Adrenal gland (tissue), 12 donors: ENCODE data around the gene SRSF2. TPM values are rescaled to one million over a fixed set of nuclear protein-coding genes. Genes with fewer than 3 reads are reported as not detected.
"Not testable (repeated sequence)": the region's sequence is repeated elsewhere in the genome, so short reads cannot be mapped to it uniquely, and the experiment has no call there.

Experiments used
- DNase-seq, 7 donors: peaks; one replicate each; pipeline ENCODE4 v3.0.0-alpha.2; 2019 to 2020
- H3K27ac ChIP-seq, 5 donors: fragments of 200-600 bp; sonication (generic) in 4 of 5; 1 replicate in 3 of 5; 2 replicates in 2 of 5; pipeline versions ENCODE4 v1.5.1 to v1.8.0; 2016 to 2020; ENCODE audit warnings: mild to moderate bottlenecking in 1 of 5
- H3K27me3 ChIP-seq: fragments of 200-600 bp; 2 replicates; pipeline ENCODE4 v1.8.0; 2021
- H3K36me3 ChIP-seq, 2 donors: fragments of 200-600 bp; replicated peaks in 1 of 2; 1 replicate in 1 of 2; 2 replicates in 1 of 2; pipeline versions ENCODE4 v1.5.1 to v1.8.0; 2018 to 2022
- H3K4me1 ChIP-seq, 2 donors: fragments of 200-600 bp; replicated peaks in 1 of 2; 1 replicate in 1 of 2; 2 replicates in 1 of 2; pipeline versions ENCODE4 v1.5.1 to v1.8.0; 2018 to 2021
- H3K4me3 ChIP-seq, 4 donors: fragments of 200-600 bp; sonication (generic) in 3 of 4; one replicate each; pipeline ENCODE4 v1.5.1; 2016 to 2018
- H3K9me3 ChIP-seq, 3 donors: fragments of 200-600 bp; sonication (generic) in 1 of 3; replicated peaks in 1 of 3; 1 replicate in 2 of 3; 2 replicates in 1 of 3; pipeline versions ENCODE4 v1.5.1 to v1.8.0; 2016 to 2021
- POLR2A ChIP-seq, 2 donors: fragments of 450-650 bp; IDR thresholded peaks; one replicate each; pipeline ENCODE4 v1.6.1; 2017; ENCODE audit warnings: antibody characterized with exemption in 2 of 2, mild to moderate bottlenecking in 2 of 2, moderate library complexity in 1 of 2
- WGBS, 4 donors: extraction: QIAGEN DNeasy Blood & Tissue Kit in 2 of 4; methylation state at CpG; one replicate each; pipeline versions ENCODE4 v1.1.5 to v1.1.7; 2013 to 2017; 5-methylcytosine and 5-hydroxymethylcytosine counted together
- intact Hi-C, 2 donors: fragments of 100-400 bp; cut with DNase I; formaldehyde crosslinking; loops; one replicate each; pipeline versions ENCODE4 v1.14.1 to v1.15.0; 2022 to 2023
- polyA plus RNA-seq, 3 donors: library from polyadenylated mRNA; stranded (reverse); fragments of 200-250 nt in 2 of 3; fragments of 350-450 nt in 1 of 3; fragmentation: Illumina TruSeq in 1 of 3; extraction: RNeasy Lipid Tissue Mini Kit (QIAGEN cat#74804) in 1 of 3; gene quantifications; one replicate each; pipeline ENCODE4 v1.2.3, GENCODE V29; 2013 to 2014
- total RNA-seq, 9 donors: library from RNA; depleted of rRNA in 4 of 9; stranded (reverse); fragments of >200 nt in 4 of 9; fragments of 120-200 nt in 1 of 9; fragmentation: NEBNext Ultra II Directional in 1 of 9; extraction: Animal tissue kit (Norgen Biotek cat#: 25700) in 1 of 9; gene quantifications; one replicate each; pipeline versions ENCODE4 v1.1.0 to v1.2.4, GENCODE V29; 2013 to 2023
- TF ChIP-seq, protein P1 (sequence below), 6 experiments: fragments of 450-650 bp in 4 of 6; fragments of 200-600 bp in 2 of 6; sonication (generic) in 1 of 6; IDR thresholded peaks; 1 replicate in 5 of 6; 2 replicates in 1 of 6; pipeline versions ENCODE4 v1.5.1 to v1.8.0; 2016 to 2021; ENCODE audit warnings: antibody characterized with exemption in 6 of 6, mild to moderate bottlenecking in 2 of 6, moderate library complexity in 1 of 6
- donor health status: healthy with polysubstance abuse.
- donor health status: Bipolar disorder and iron deficiency.
- donor health status: DM: yes; HTN: yes; CAD: no.
- donor health status: DM: no; HTN: no; CAD: no.
- donor health status: DM: no; HTN: no; CAD: no.
- donor health status: DM: yes; HTN: yes; CAD: no.

Gene SRSF2
- total and polyA plus RNA-seq, 12 donors, result 103 to 269 (median 194) TPM

DNA sequence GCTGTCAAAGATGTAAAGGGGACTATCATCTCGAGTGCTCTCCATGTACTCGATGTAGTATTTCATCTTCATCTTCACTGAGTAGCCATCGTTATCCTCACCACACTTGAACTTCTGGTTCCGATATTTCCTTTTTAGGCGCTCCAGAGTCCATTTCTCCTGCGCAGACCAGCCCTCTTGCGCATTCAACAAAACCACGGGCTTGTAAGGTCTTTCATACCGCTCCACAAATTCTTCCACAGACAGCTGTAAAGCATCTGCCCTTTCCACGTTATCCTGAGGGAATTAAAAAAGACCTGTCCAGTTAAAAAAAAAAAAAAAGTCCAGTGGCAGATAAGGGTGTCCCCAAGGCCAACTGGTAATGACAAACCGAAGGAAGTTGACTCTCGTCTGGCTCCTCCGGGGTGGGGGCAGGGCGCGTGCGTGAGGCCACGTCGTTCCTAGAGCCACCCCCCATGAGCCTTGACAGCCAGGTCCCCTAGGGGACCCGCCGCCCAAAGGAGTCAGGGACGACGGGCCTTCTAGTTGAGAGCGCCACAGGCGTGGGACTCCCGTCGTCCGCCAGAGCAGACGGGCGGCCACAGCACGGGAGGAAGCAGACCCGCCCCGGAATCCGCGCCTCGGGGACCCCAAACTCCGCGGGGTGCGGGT is 11.4 kb downstream of the SRSF2 start:
- peak; percentile 90 to 94 (median 92) for DNase-seq
- Histone ChIP-seq H3K36me3 (peaks cover 0 to 50% of the 10 kb centered on the region in 2 donors), H3K4me3 (peak overlapping the region; percentile 75 to 98 (median 92)), H3K27ac (peak overlapping the region; percentile 94 to 100 (median 100)), H3K9me3 (no peaks in the 10 kb centered on the region), H3K4me1 (peaks cover 18 to 61% of the 10 kb centered on the region in 2 donors), H3K27me3 (no peaks in the 10 kb centered on the region)
- WGBS, 4 donors, result 2 to 6% (median 4%) methylated on average over 15 to 38 of the region's 38 CpGs
- intact Hi-C loops, result no loop called here
- TF ChIP-seq POLR2A (IDR thresholded peaks at IDR 0.05), result no peak
- TF ChIP-seq, protein P1, sequence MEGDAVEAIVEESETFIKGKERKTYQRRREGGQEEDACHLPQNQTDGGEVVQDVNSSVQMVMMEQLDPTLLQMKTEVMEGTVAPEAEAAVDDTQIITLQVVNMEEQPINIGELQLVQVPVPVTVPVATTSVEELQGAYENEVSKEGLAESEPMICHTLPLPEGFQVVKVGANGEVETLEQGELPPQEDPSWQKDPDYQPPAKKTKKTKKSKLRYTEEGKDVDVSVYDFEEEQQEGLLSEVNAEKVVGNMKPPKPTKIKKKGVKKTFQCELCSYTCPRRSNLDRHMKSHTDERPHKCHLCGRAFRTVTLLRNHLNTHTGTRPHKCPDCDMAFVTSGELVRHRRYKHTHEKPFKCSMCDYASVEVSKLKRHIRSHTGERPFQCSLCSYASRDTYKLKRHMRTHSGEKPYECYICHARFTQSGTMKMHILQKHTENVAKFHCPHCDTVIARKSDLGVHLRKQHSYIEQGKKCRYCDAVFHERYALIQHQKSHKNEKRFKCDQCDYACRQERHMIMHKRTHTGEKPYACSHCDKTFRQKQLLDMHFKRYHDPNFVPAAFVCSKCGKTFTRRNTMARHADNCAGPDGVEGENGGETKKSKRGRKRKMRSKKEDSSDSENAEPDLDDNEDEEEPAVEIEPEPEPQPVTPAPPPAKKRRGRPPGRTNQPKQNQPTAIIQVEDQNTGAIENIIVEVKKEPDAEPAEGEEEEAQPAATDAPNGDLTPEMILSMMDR (IDR thresholded peaks at IDR 0.05), result no peak

DNA sequence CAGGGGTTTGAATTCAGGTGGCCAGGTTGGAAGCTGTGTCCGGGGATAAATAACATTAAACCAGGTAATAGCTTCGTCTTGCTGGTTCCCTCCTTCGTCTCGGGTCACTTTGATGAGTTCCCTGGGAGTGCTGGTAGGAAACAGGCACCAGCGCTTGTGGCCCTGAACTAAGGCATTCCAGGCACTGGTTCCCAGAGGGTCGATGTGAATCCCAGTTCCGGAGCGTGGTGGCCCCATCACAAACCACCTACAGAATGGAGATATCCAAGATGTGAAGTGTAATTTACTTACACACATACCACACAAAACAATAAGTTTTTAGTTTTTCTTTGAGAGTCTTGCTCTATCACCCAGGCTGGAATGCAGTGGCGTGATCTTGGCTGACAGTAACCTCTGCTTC is 13.3 kb downstream of the SRSF2 start:
- Histone ChIP-seq H3K4me3 (no peak overlapping the region), H3K9me3 (no peaks in the 10 kb centered on the region), H3K27ac (peak overlapping the region in 1 of 5 donors; percentile 13), H3K27me3 (no peaks in the 10 kb centered on the region), H3K4me1 (peaks cover 18 to 59% of the 10 kb centered on the region in 2 donors), H3K36me3 (peaks cover 0 to 61% of the 10 kb centered on the region in 2 donors)
- no peak for TF ChIP-seq POLR2A (IDR thresholded peaks at IDR 0.05)
- TF ChIP-seq, protein P1 (IDR thresholded peaks at IDR 0.05), result no peak
- intact Hi-C loops, result no loop called here
- DNase-seq, result peak in 1 of 7 donors; percentile 46
- 85 to 89% (median 87%) methylated on average over 9 of the region's 9 CpGs for WGBS, 4 donors

DNA sequence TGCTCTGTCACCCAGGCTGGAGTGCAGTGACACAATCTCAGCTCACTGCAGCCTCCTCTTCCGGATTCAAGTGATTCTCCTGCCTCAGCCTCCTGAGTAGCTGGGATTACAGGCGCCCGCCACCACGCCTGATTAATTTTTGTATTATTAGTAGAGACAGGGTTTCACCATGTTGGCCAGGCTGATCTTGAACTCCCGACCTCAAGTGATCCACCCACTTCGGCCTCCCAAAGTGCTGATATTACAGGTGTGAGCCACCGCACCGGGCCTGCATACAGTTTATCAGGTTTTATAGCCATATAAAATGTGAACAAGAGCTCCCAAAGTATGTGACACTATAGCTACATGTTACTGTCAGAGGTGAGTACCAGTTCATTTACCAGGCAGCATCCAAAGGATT is 14.2 kb downstream of the SRSF2 start:
- 87 to 95% (median 94%) methylated on average over 8 of the region's 8 CpGs for WGBS, 4 donors
- peaks cover 18 to 57% of the 10 kb centered on the region in 2 donors for H3K4me1 ChIP-seq

DNA sequence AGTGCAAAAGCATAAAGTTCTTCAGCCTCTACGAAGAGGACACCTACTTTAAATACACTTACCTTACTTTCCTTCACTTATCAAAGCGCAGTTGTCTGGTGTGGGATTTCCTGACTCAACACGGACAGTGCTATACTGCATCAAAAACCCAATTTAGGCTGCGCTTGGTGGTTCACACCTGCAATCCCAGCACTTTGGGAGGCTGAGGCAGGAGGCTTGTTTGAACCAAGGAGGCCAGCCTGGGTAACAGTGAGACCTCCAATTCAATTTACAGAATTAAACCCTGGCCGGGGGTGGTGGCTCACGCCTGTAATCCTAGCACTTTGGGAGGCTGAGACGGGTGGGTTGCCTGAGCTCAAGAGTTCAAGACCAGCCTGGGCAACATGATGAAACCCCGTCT is 14.9 kb downstream of the SRSF2 start:
- TF ChIP-seq, protein P1 (IDR thresholded peaks at IDR 0.05), result no peak
- TF ChIP-seq POLR2A (IDR thresholded peaks at IDR 0.05), result no peak
- peak overlapping the region in 3 of 5 donors; percentile 17 to 54 (median 27) for H3K27ac ChIP-seq
- WGBS, 4 donors, result 87 to 90% (median 89%) methylated on average over 8 of the region's 8 CpGs
- H3K4me1 ChIP-seq, result peaks cover 18 to 51% of the 10 kb centered on the region in 2 donors
- no peak overlapping the region for H3K4me3 ChIP-seq
- no peaks in the 10 kb centered on the region for H3K27me3 ChIP-seq
- no peaks in the 10 kb centered on the region for H3K9me3 ChIP-seq
- peak in 1 of 7 donors; percentile 50 for DNase-seq
- peaks cover 0 to 76% of the 10 kb centered on the region in 2 donors for H3K36me3 ChIP-seq
- intact Hi-C loops, result no loop called here

More for the DNA sequence above, 14.2 kb downstream of the SRSF2 start:
- H3K9me3 ChIP-seq, H3K4me3 ChIP-seq, H3K27ac ChIP-seq, H3K27me3 ChIP-seq, intact Hi-C loops: not testable (repeated sequence)
- DNase-seq, result peak in 1 of 7 donors; percentile 52
- H3K36me3 ChIP-seq, result peaks cover 0 to 69% of the 10 kb centered on the region in 2 donors

DNA sequence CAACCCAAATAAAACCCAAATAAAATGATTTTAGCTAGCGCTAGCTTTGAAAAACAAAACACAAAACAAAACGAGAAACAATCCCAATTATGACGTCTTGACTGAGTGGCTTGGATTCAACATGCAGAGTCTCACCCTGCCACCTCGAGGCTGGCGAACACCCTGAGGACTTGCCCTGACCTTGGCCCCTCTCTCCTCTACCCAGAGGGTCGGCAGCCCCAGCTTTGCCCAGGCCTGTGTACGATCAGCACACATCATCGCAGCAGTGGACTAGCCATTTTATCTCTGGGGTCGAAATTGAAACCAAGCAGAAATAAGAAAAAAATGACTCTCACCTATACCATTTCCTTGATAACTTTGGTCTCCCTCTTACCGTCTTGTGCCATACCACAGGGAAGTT is 15.7 kb downstream of the SRSF2 start:
- Histone ChIP-seq H3K4me1 (peaks cover 18 to 58% of the 10 kb centered on the region in 2 donors), H3K27me3 (no peaks in the 10 kb centered on the region), H3K27ac (peak overlapping the region in 4 of 5 donors; percentile 11 to 62 (median 20)), H3K9me3 (no peaks in the 10 kb centered on the region), H3K36me3 (peaks cover 0 to 84% of the 10 kb centered on the region in 2 donors), H3K4me3 (no peak overlapping the region)
- intact Hi-C loops, result no loop called here
- peak in 1 of 7 donors; percentile 50 for DNase-seq
- 54 to 75% (median 60%) methylated on average over 10 of the region's 10 CpGs for WGBS, 4 donors
- TF ChIP-seq, protein P1 (IDR thresholded peaks at IDR 0.05), result no peak
- no peak for TF ChIP-seq POLR2A (IDR thresholded peaks at IDR 0.05)
